Vagina (tissue), 2 donors: Measurements from ENCODE around the gene CST7. TPM values are rescaled to one million over a fixed set of nuclear protein-coding genes. Genes with fewer than 3 reads are reported as not detected.
"Not testable (repeated sequence)": the region's sequence is repeated elsewhere in the genome, so short reads cannot be mapped to it uniquely, and the experiment has no call there.

ENCODE experiments used
- DNase-seq, 2 donors: peaks; one replicate each; pipeline ENCODE4 v3.0.0-alpha.2; 2017; ENCODE audit errors: extremely low spot score in 2 of 2
- H3K27ac ChIP-seq: fragments of 200-600 bp; sonication (generic); one replicate; pipeline ENCODE4 v1.5.1; 2019
- H3K27me3 ChIP-seq: fragments of 200-600 bp; sonication (generic); one replicate; pipeline ENCODE4 v1.5.1; 2019
- H3K36me3 ChIP-seq, 2 donors: fragments of 200-600 bp; sonication (generic); one replicate each; pipeline ENCODE4 v1.5.1; 2017 to 2019
- H3K4me1 ChIP-seq: fragments of 200-600 bp; sonication (generic); one replicate; pipeline ENCODE4 v1.5.1; 2019
- H3K4me3 ChIP-seq, 2 donors: fragments of 200-600 bp; sonication (generic); 1 replicate in 1 of 2; 2 replicates in 1 of 2; pipeline ENCODE4 v1.5.1; 2016 to 2019
- H3K9me3 ChIP-seq: fragments of 200-600 bp; sonication (generic); one replicate; pipeline ENCODE4 v1.5.1; 2019
- CTCF ChIP-seq, 3 experiments: fragments of 450-650 bp in 2 of 3; fragments of 200-600 bp in 1 of 3; sonication (generic) in 1 of 3; IDR thresholded peaks; one replicate each; pipeline ENCODE4 v1.5.1; 2017 to 2019; ENCODE audit warnings: antibody characterized with exemption in 3 of 3, mild to moderate bottlenecking in 2 of 3, moderate library complexity in 2 of 3
- POLR2A ChIP-seq, 2 donors: fragments of 450-650 bp; IDR thresholded peaks; one replicate each; pipeline ENCODE4 v1.6.1; 2017; ENCODE audit warnings: antibody characterized with exemption in 2 of 2, mild to moderate bottlenecking in 2 of 2, moderate library complexity in 2 of 2
- POLR2AphosphoS5 ChIP-seq, 2 donors: sonication (generic); formaldehyde crosslinking; IDR thresholded peaks; one replicate each; pipeline ENCODE4 v1.9.0; 2017; ENCODE audit warnings: antibody characterized with exemption in 2 of 2, mild to moderate bottlenecking in 2 of 2, low read depth in 1 of 2; ENCODE audit not compliant: insufficient read depth in 1 of 2
- intact Hi-C: fragments of 100-400 bp; cut with DNase I; formaldehyde crosslinking; loops from one replicate; pipeline ENCODE4 v1.15.1; 2023
- total RNA-seq: library from RNA; depleted of rRNA; stranded (reverse); fragments of >200 nt; gene quantifications from one replicate; pipeline ENCODE4 v1.2.3, GENCODE V29; 2016

The CST7 gene
- total RNA-seq, 1 donor from 2014 or later, result 3.7 TPM

- no peaks in the 10 kb centered on the region for H3K9me3 ChIP-seq
- H3K27me3 ChIP-seq, result no peaks in the 10 kb centered on the region
- no peaks in the 10 kb centered on the region for H3K36me3 ChIP-seq
- no peaks in the 10 kb centered on the region for H3K4me1 ChIP-seq
- peak in 1 of 2 donors; percentile 64 for DNase-seq
- intact Hi-C loops, result no loop called here
- no peak for TF ChIP-seq POLR2A (IDR thresholded peaks at IDR 0.05)
- TF ChIP-seq CTCF (IDR thresholded peaks at IDR 0.05), result no peak
- no peak for TF ChIP-seq POLR2AphosphoS5 (IDR thresholded peaks at IDR 0.05; ENCODE audit: insufficient read depth in 1 of 2, low read depth in 1 of 2)
- no peak overlapping the region for H3K4me3 ChIP-seq
- H3K27ac ChIP-seq, result no peak overlapping the region
These were observed 6.4 kb upstream of the CST7 start for GRCh38 chr20:24942679-24943078.

- Histone ChIP-seq H3K27me3 (no peaks in the 10 kb centered on the region), H3K4me1 (no peaks in the 10 kb centered on the region), H3K4me3 (no peak overlapping the region), H3K9me3 (no peaks in the 10 kb centered on the region), H3K36me3 (no peaks in the 10 kb centered on the region), H3K27ac (no peak overlapping the region)
- DNase-seq, result peak in 1 of 2 donors; percentile 58
- intact Hi-C loops, result no loop called here
- TF ChIP-seq CTCF (IDR thresholded peaks at IDR 0.05) (no peak), POLR2A (IDR thresholded peaks at IDR 0.05) (no peak), POLR2AphosphoS5 (IDR thresholded peaks at IDR 0.05; ENCODE audit: insufficient read depth in 1 of 2, low read depth in 1 of 2) (no peak)
These were observed 5.9 kb upstream of the CST7 start for GRCh38 chr20:24943196-24943595.

- no peak for DNase-seq
- no peak overlapping the region for H3K27ac ChIP-seq
- H3K36me3 ChIP-seq, result no peaks in the 10 kb centered on the region
- no peaks in the 10 kb centered on the region for H3K4me1 ChIP-seq
- H3K27me3 ChIP-seq, result no peaks in the 10 kb centered on the region
- H3K9me3 ChIP-seq, result no peaks in the 10 kb centered on the region
- TF ChIP-seq POLR2AphosphoS5 (IDR thresholded peaks at IDR 0.05; ENCODE audit: insufficient read depth in 1 of 2, low read depth in 1 of 2), result no peak
- TF ChIP-seq POLR2A (IDR thresholded peaks at IDR 0.05), result no peak
- intact Hi-C loops, result no loop called here
- no peak overlapping the region for H3K4me3 ChIP-seq
These were observed 5.3 kb upstream of the CST7 start for GRCh38 chr20:24943731-24944130.

- H3K9me3 ChIP-seq, H3K4me1 ChIP-seq, H3K27ac ChIP-seq, H3K36me3 ChIP-seq, H3K27me3 ChIP-seq, intact Hi-C loops, H3K4me3 ChIP-seq, DNase-seq: not testable (repeated sequence)
These were observed 2.7 kb upstream of the CST7 start for GRCh38 chr20:24946376-24946775.

GRCh38 chr20:24948396-24948938 is 602 bp upstream of the CST7 start:
- H3K9me3 ChIP-seq, intact Hi-C loops, H3K27me3 ChIP-seq, H3K4me1 ChIP-seq, H3K27ac ChIP-seq, H3K36me3 ChIP-seq, DNase-seq, H3K4me3 ChIP-seq: not testable (repeated sequence)

- peak overlapping the region; percentile 45 for H3K27ac ChIP-seq
- no peaks in the 10 kb centered on the region for H3K9me3 ChIP-seq
- intact Hi-C loops, result no loop called here
- no peak for DNase-seq
- H3K27me3 ChIP-seq, result no peaks in the 10 kb centered on the region
- H3K36me3 ChIP-seq, result no peaks in the 10 kb centered on the region
- TF ChIP-seq POLR2A (IDR thresholded peaks at IDR 0.05) (no peak), POLR2AphosphoS5 (IDR thresholded peaks at IDR 0.05; ENCODE audit: insufficient read depth in 1 of 2, low read depth in 1 of 2) (no peak), CTCF (IDR thresholded peaks at IDR 0.05) (no peak)
- peak overlapping the region; percentile 16 to 25 for H3K4me3 ChIP-seq
- H3K4me1 ChIP-seq, result no peaks in the 10 kb centered on the region
These were observed 673 bp downstream of the CST7 start for GRCh38 chr20:24949756-24950127.
